GM13977 (cell line): Measurements from ENCODE around the gene GSTCD.

Experiments
- DNase-seq: peaks from one replicate; pipeline ENCODE4 v3.0.0; 2012; ENCODE audit warnings: low spot score
- in situ Hi-C: fragments of 300-500 bp; cut with MboI; formaldehyde crosslinking; loops from one replicate; pipeline ENCODE4 v1.12.0; 2022; ENCODE audit warnings: low sequenced_read_pairs, low pct_unique_long_range_greater_than_20kb, mixed read lengths, inconsistent platforms; ENCODE audit not compliant: unreplicated experiment
- TF ChIP-seq, protein P1 (sequence below): IDR thresholded peaks from 2 replicates; pipeline ENCODE4 v1.5.1; 2012; ENCODE audit warnings: mild to moderate bottlenecking, control low read depth; ENCODE audit not compliant: insufficient read depth; ENCODE audit errors: extremely low read depth, missing control alignments

The GSTCD gene

DNA sequence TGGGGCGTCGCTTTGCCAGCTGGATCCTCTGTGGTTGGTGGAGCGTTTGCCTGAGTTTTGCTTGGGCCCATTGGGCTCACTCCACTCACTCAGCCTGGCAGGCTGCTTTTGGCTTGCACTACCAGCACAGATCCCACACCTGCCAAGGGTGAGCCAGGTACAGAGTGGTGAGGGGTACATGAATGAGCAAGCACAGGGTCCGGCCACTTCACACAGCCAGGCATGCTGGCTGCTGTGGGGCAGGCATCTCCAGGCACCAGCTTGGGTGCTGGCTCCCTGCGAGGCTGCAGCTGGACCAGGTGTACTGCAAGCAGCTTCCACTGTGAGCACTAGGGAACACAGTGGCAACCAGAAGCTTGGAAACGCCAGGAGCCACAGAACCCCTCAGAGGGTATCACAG, 126.6 kb downstream of the GSTCD start:
- TF ChIP-seq, protein P1, sequence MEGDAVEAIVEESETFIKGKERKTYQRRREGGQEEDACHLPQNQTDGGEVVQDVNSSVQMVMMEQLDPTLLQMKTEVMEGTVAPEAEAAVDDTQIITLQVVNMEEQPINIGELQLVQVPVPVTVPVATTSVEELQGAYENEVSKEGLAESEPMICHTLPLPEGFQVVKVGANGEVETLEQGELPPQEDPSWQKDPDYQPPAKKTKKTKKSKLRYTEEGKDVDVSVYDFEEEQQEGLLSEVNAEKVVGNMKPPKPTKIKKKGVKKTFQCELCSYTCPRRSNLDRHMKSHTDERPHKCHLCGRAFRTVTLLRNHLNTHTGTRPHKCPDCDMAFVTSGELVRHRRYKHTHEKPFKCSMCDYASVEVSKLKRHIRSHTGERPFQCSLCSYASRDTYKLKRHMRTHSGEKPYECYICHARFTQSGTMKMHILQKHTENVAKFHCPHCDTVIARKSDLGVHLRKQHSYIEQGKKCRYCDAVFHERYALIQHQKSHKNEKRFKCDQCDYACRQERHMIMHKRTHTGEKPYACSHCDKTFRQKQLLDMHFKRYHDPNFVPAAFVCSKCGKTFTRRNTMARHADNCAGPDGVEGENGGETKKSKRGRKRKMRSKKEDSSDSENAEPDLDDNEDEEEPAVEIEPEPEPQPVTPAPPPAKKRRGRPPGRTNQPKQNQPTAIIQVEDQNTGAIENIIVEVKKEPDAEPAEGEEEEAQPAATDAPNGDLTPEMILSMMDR, result no peak
- in situ Hi-C loops, result no loop called here

DNA sequence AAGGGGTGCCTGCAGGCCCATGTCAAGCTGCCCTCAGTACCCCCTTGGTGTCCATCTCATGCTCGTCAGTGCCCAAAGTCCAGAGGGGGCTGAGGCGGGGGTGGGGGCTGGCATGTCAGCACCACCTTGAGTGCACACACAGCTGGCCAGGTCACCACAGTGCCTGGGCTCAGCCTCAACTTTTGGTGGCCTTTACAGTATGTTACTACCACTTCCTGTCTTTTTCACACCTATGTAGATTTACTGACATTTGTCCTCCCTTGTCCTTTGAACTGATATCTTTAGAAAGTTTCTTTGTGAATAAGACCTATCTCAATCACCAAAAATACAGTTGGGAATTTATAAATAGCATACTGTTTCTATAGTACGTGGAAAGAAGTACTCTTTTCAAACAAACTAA, 128.0 kb downstream of the GSTCD start:
- in situ Hi-C loops, result no loop called here
- TF ChIP-seq, protein P1, result no peak
- DNase-seq, result no peak

More for the DNA sequence above, 126.6 kb downstream of the GSTCD start:
- no peak for DNase-seq

DNA sequence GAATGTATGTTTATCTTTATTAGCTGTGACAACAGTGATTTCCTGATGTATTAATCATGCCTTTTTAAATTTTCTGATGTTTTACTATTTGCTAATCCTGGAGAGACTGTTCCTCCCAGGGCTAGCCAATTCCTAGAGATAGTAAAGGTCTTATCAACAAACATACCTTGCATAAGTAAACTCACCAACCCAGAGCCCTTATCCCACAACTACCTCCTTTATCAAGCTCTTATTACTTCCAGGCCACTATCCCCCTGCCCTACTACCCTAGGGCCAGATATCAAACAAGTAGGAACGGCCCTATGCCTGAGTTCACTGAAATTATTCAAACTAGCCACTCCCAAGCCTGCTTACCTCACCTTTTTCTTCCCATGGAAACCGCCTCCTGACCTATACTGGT, 128.5 kb downstream of the GSTCD start:
- in situ Hi-C loops, result no loop called here
- TF ChIP-seq, protein P1, result no peak
- DNase-seq, result no peak

DNA sequence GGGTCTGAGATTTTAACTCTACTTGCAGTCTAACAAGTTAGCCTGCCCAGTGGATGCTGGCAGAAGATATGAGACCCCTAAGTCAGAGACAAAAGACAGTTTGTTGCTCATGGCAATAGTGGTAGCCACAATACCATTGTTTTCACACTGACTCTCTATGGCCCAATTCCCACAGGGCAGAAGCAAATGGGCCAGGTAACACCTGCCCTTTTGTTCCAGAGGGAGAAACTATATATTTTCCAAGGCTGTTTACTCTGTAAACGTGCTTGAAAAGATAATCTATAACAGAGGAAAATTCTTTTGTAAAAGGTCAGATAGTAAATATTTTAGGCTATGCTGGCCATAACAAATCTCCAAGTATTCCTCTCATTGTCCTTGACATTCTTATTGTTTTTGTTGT, 129.5 kb downstream of the GSTCD start:
- in situ Hi-C loops, result no loop called here
- TF ChIP-seq, protein P1, result no peak
- no peak for DNase-seq

DNA sequence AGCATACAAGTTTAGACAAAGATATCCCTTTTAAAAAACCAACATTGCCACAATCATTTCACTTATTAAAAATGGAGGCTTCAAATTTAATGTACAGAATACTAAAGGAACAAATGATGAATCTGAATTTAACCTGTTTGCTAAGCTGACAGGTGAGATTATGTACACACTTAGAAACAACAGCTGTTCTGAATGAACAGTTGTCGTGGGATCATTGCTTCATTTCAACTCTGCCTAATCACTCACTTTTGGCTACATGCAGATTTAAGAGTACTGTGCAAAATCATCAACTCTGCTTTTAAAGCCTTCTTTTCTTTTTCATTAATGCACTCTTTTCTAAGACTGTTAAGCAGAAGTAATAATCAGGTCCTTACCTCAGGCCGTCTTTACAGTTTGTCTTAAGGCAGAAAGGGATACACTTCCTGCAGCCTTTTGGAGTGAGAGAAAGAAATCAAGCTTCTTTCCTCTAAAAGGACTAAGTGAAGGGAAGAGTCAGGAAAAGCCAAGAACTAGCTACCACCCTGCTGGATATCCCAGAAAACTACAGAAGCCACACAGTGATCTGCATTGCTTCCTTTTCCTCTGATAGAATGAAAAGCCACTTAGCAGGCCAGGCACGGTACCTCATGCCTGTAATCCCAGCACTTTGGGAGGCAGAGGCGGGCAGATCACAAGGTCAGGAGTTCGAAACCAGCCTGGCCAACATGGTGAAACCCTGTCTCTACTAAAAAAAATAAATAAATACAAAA, 132.0 kb downstream of the GSTCD start:
- TF ChIP-seq, protein P1, result no peak
- in situ Hi-C loops, result no loop called here
- no peak for DNase-seq

DNA sequence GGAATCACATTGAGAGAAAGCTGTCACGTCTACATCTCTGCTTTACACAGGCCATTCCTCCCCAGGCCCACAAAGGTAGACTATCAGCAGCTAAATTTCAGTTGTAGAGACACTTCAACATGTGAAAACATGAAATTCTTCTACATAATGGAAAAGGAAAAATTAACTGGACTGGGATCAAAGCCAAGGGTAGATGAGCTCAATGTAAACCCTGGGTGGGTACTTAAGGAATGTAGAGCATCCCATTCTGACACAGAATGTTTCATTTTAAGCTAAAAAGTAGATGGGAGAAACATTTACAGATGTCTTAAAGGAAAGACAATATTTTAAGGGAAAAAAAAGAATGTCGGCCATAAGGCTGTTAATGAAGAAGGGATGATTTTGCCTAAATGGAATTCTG, 135.4 kb downstream of the GSTCD start:
- no peak for DNase-seq

More for the DNA sequence above, 135.4 kb downstream of the GSTCD start:
- in situ Hi-C loops, result no loop called here
- TF ChIP-seq, protein P1, result no peak
